PC-3 (cell line): ENCODE measurements around the gene PPM1E. TPM values are rescaled to one million over a fixed set of nuclear protein-coding genes. Genes with fewer than 3 reads are reported as not detected.

ENCODE experiments used
- ATAC-seq: fragments of 200-7000 bp; cut with Tn5 transposase; 2 replicates; pipeline ENCODE4 v1.9.1; 2020; ENCODE audit warnings: mild to moderate bottlenecking, moderate library complexity
- BruUV-seq: library from RNA; stranded (reverse); fragments of 400-500 nt; replicated peaks from 2 replicates; lab custom pipeline; 2021; lab: Mats Ljungman, UMichigan
- CTCF ChIA-PET: fragments of 300-600 bp; sonication (Branson Sonifier 250); formaldehyde crosslinking; loops from one replicate; lab custom pipeline; 2022; ENCODE audit warnings: antibody characterized with exemption; lab: Charles Lee
- POLR2A ChIA-PET: fragments of 300-600 bp; sonication (Branson Sonifier 250); formaldehyde crosslinking; loops from one replicate; lab custom pipeline; 2022; ENCODE audit warnings: antibody characterized with exemption; ENCODE audit not compliant: unreplicated experiment; lab: Charles Lee
- DNase-seq: peaks from one replicate; pipeline ENCODE4 v3.0.0-alpha.2; 2015
- H2AFZ ChIP-seq: fragments of 300-600 bp; sonication (generic); 2 replicates; pipeline ENCODE4 v1.6.0; 2016; ENCODE audit warnings: antibody characterized with exemption, low read length
- H3F3A ChIP-seq: fragments of 300-600 bp; sonication (generic); one replicate; pipeline ENCODE4 v1.6.0; 2017; ENCODE audit warnings: antibody characterized with exemption, low read length, control low read depth, mild to moderate bottlenecking; ENCODE audit not compliant: unreplicated experiment
- H3K27ac ChIP-seq: fragments of 300-600 bp; sonication (generic); 2 replicates; pipeline ENCODE4 v1.5.1; 2016; ENCODE audit warnings: mild to moderate bottlenecking, low read length
- H3K27me3 ChIP-seq: fragments of 300-600 bp; sonication (generic); 2 replicates; pipeline ENCODE4 v1.6.1; 2016; ENCODE audit warnings: low read length, mixed read lengths
- H3K36me3 ChIP-seq: fragments of 300-600 bp; sonication (generic); 2 replicates; pipeline ENCODE4 v1.6.1; 2016; ENCODE audit warnings: low read depth, mixed run types, low read length, mixed read lengths
- H3K4me1 ChIP-seq: fragments of 300-600 bp; sonication (generic); 2 replicates; pipeline ENCODE4 v1.5.1; 2016; ENCODE audit warnings: low read length; ENCODE audit not compliant: insufficient read depth
- H3K4me2 ChIP-seq: fragments of 300-600 bp; sonication (generic); 2 replicates; pipeline ENCODE4 v1.6.0; 2016; ENCODE audit warnings: low read length
- H3K4me3 ChIP-seq: fragments of 300-600 bp; sonication (generic); 2 replicates; pipeline ENCODE4 v1.5.1; 2016; ENCODE audit warnings: mild to moderate bottlenecking, low read length, mixed read lengths
- H3K79me2 ChIP-seq: fragments of 300-600 bp; sonication (generic); 2 replicates; pipeline ENCODE4 v1.6.1; 2017; ENCODE audit warnings: low read length, mixed read lengths
- H3K9ac ChIP-seq: fragments of 300-600 bp; sonication (generic); 2 replicates; pipeline ENCODE4 v1.6.0; 2016; ENCODE audit warnings: mild to moderate bottlenecking, low read length
- H3K9me2 ChIP-seq: fragments of 300-600 bp; sonication (generic); replicated peaks from 2 replicates; pipeline ENCODE4 v1.6.1; 2016; ENCODE audit warnings: mixed run types, low read length, mixed read lengths
- H3K9me3 ChIP-seq: fragments of 300-600 bp; sonication (generic); 2 replicates; pipeline ENCODE4 v1.6.1; 2016; ENCODE audit warnings: low read length, mixed read lengths
- H4K20me1 ChIP-seq: fragments of 300-600 bp; sonication (generic); 2 replicates; pipeline ENCODE4 v1.6.1; 2016; ENCODE audit warnings: low read length, mixed read lengths
- EZH2 ChIP-seq: fragments of 300-600 bp; sonication (generic); IDR thresholded peaks from one replicate; pipeline ENCODE4 v1.6.1; 2017; ENCODE audit warnings: antibody characterized with exemption, mild to moderate bottlenecking, low read length; ENCODE audit not compliant: unreplicated experiment
- EZH2phosphoT487 ChIP-seq: fragments of 300-600 bp; sonication (generic); IDR thresholded peaks from 2 replicates; pipeline ENCODE4 v1.6.1; 2018; ENCODE audit warnings: mild to moderate bottlenecking, antibody characterized with exemption, low read length, borderline replicate concordance
- intact Hi-C: fragments of 100-400 bp; cut with micrococcal nuclease; formaldehyde crosslinking; loops from 2 replicates; pipeline ENCODE4 v1.9.0; 2023
- total RNA-seq: library from RNA; depleted of rRNA; stranded (reverse); fragments of >200 nt; gene quantifications from 2 replicates; pipeline ENCODE4 v1.2.3, GENCODE V29; 2014; rRNA removed
- TF ChIP-seq, protein P1 (sequence below): fragments of 300-600 bp; sonication (generic); conservative IDR thresholded peaks from 2 replicates; pipeline ENCODE4 v1.5.1; 2017; ENCODE audit warnings: antibody characterized with exemption, low read depth, mild to moderate bottlenecking, low read length

Gene PPM1E
- total RNA-seq, 1 experiment from 2014 or later: not detected

DNA sequence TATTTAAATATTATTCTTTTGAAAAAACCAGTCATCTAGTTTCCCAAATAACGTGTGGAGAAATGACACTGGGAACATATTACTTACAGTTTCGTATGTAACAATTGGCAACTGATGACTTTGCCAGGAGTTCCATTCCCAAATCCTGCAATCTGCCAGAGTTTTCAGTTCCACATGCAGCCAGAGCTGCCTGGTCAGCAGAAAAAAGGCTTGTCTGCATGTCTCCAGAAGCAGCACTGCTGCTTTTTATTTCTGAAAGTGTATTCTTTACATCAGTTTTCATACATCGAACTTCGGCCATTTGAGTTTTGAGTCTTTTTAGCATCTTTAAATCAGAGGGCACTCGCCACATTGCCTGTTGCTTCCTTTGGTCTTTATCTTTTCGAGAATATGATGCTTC lies 272.7 kb downstream of the PPM1E start:
- ChIA-PET POLR2A (no interaction called here), CTCF (no interaction called here)
- Histone ChIP-seq H3K27ac (no peak overlapping the region), H3K36me3 (peaks cover 26% of the 10 kb centered on the region), H3K9me3 (no peaks in the 10 kb centered on the region), H3K9ac (no peak overlapping the region), H2AFZ (no peak overlapping the region), H3K4me1 (no peaks in the 10 kb centered on the region), H4K20me1 (no peaks in the 10 kb centered on the region), H3K4me3 (no peak overlapping the region), H3K79me2 (no peaks in the 10 kb centered on the region), H3K4me2 (no peak overlapping the region), H3F3A (no peaks in the 10 kb centered on the region), H3K9me2 (no peaks in the 10 kb centered on the region), H3K27me3 (no peaks in the 10 kb centered on the region)
- no peak for DNase-seq
- no TSS peak for BruUV-seq
- TF ChIP-seq EZH2: no peak
- no peak for TF ChIP-seq EZH2phosphoT487
- TF ChIP-seq, protein P1, sequence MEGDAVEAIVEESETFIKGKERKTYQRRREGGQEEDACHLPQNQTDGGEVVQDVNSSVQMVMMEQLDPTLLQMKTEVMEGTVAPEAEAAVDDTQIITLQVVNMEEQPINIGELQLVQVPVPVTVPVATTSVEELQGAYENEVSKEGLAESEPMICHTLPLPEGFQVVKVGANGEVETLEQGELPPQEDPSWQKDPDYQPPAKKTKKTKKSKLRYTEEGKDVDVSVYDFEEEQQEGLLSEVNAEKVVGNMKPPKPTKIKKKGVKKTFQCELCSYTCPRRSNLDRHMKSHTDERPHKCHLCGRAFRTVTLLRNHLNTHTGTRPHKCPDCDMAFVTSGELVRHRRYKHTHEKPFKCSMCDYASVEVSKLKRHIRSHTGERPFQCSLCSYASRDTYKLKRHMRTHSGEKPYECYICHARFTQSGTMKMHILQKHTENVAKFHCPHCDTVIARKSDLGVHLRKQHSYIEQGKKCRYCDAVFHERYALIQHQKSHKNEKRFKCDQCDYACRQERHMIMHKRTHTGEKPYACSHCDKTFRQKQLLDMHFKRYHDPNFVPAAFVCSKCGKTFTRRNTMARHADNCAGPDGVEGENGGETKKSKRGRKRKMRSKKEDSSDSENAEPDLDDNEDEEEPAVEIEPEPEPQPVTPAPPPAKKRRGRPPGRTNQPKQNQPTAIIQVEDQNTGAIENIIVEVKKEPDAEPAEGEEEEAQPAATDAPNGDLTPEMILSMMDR: no peak
- no peak for ATAC-seq
- intact Hi-C loops: no loop called here

DNA sequence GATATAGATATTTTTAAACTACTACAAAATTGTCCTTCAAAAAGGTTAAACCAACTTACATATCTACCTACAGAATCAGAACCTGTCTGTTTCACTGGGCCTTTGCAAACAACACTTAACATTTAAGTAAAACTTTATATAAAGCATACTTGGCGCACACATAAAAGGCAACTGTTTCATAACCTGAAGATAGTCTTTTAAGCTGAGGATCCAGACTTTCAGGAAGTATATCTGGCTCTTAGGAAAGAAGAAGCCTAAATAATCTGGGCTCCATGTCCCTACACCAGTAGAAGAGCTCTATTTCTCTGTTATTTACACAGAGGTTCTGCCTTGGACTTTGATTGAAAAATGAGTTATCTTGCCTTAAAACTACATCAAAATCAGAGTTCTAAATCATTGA lies 275.2 kb downstream of the PPM1E start:
- no peak for ATAC-seq
- Histone ChIP-seq H3K27ac (no peak overlapping the region), H3K4me3 (no peak overlapping the region), H3K4me2 (no peak overlapping the region), H3K79me2 (no peaks in the 10 kb centered on the region), H3K36me3 (peaks cover 26% of the 10 kb centered on the region), H3K4me1 (no peaks in the 10 kb centered on the region), H2AFZ (no peak overlapping the region), H4K20me1 (no peaks in the 10 kb centered on the region), H3F3A (no peaks in the 10 kb centered on the region), H3K9me3 (no peaks in the 10 kb centered on the region), H3K9me2 (no peaks in the 10 kb centered on the region), H3K27me3 (no peaks in the 10 kb centered on the region), H3K9ac (no peak overlapping the region)
- ChIA-PET CTCF (no interaction called here), POLR2A (no interaction called here)
- no peak for DNase-seq
- TF ChIP-seq EZH2phosphoT487 (no peak), EZH2 (no peak)
- TF ChIP-seq, protein P1: no peak
- no TSS peak for BruUV-seq
- intact Hi-C loops: no loop called here

Other genes with a start within 250 kb of the PPM1E start
- 48.7 and 57.2 TPM in 2 replicates for gene MTMR4, start 241.2 kb upstream of the PPM1E start, total RNA-seq
- gene TEX14, start 63.8 kb upstream of the PPM1E start, total RNA-seq: 0.12 and 0.29 TPM in 2 replicates
- 58.9 and 71.1 TPM in 2 replicates for gene RAD51C, start 63.3 kb upstream of the PPM1E start, total RNA-seq